Stimulated activated CD4-positive, alpha-beta T cell treated with anti-CD3 and anti-CD28 coated beads, TNF-alpha, amount 100 ng/mL, for 48 hours (primary cell): Measurements from ENCODE around the gene AGGF1.
A peak's percentile ranks its signal among the peaks of the same experiment; 100 is the strongest.
"Not testable (repeated sequence)": the region's sequence is repeated elsewhere in the genome, so short reads cannot be mapped to it uniquely, and the experiment has no call there.

Source experiments
- DNase-seq, 3 donors: peaks; one replicate each; pipeline ENCODE4 v3.0.0-alpha.2; 2020; ENCODE audit warnings: low read depth in 3 of 3

The AGGF1 gene

DNA sequence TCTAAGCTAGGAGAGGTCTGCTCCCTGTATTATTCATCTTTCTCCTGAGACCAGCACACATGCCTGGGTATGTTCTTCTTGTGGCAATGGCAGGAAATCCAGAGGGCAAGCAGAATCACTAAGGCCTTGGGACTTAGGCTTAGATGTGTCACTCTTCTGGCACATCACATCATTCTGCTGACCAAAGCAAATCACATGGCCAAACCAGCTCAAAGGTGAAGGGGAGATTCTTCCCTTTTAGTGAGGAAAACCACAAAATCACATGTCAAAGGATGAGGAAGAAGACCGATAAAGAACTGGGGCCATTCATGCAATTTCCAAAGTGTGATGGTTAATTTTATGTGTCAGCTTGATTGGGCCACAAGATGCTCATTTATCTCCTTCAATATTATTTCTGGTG, 5.7 kb upstream of the AGGF1 start:
- DNase-seq: no peak

DNA sequence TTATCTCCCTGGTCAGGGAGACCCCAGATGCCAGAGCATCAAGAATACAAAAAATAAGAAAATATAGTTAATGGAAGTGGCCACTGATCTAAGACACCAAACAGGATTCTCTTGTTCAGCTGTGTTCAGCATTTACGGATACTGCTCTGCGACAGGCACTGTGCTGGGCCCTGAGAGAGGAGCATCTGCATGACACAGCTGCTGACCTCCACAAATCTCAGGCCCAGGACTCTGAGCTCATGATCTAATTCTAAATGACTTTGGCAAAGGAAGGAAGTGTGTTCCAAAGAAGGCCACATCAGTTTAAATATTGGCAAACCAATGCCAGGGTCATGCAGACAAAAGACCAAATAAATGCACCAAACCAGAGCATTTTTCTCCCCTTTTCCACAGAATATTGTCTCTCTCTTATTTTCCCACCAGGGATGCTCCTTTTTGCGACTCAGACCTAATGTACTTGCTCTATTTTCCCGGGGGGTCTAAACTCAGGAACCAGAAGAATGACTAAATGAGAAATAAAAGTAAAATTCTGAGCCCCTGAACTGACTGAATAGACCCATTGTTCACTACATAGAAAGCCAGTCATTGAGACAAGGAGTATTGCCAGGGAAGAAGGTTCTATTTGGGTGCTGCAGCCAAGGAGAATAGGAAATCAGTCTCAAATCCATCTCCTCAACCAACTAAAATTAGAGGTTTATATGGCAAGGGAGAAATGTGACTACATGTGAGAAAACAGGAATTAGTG, 1.4 kb upstream of the AGGF1 start:
- no peak for DNase-seq

DNA sequence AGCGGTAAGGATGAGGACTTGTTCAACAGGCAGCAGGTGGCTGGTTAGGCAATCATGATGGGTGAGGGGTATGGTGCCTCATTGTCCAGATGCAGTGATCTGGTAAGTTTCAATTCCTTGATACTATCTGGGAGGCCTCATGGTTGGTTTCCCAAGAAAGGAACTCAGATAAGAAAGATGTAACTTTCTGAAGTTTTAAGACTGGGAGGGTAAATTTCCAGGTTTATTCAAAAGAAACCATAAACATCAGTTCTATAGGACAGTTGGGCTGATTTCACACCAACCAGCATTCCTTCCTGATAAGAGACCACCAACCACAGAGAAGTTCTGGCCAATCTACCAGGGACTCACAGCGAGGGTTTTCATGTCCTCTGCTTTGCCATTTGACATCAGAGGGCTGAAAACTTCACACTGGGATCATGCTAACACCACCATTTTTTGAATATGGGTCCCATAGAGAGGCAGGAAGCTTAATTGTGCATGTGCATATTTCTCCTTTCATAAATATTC, 773 bp upstream of the AGGF1 start:
- DNase-seq: no peak

DNA sequence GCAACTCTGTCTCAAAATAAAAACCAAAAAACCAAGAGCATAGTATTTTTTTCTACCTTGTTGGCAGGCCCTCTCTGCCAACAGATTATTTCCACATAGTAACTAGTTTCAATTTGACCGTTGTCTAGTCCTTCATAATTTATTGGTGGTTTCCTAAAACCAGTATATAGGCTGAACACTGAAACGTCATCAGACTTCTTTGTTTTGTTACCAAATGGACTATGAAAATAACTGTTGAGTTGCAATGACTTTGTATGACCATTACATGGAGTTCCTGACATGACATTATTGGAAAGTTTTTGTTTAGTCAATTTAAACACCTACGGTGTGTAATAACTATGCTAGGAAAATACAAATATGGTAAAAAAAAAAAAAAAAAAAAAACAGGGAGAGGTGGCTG, 1.7 kb downstream of the AGGF1 start:
- DNase-seq: no peak

DNA sequence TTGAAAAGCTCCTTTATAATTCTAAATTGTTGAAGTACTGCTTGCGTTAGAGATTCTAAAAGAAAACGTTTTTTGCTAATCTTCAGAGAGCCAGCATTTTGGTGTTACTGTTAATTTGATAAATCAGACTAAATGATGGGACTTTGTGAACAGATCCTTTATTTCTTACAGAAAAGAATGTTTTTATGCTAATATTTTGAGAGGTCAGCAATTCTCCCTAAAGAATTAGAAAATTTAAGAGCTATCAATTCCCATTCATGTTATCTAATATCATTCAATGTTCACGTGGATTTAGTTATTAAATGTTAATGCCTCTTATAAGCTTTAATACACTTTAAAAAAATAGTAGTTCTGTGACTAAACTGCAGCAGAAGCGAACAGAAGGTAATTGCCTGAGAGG, 2.4 kb downstream of the AGGF1 start:
- no peak for DNase-seq

DNA sequence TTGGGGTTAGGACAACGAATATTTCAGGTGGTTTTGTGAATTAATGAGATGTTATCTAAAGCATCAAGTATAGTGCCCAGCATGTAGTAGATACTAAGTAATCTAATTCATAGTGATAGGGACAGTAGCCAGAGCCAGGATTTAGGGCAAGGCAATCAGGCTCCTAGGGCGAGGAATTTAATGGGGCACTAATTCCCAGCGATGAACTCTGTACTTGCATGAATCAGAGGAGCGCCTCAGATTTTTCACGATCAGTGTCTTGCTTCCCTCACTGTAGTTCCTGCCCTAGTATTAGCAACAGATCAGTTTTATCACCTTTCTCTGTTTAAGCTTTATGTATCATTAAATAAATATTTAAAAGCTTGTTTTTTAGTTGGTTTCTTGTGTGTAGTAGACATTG, 3.1 kb downstream of the AGGF1 start:
- DNase-seq: no peak

DNA sequence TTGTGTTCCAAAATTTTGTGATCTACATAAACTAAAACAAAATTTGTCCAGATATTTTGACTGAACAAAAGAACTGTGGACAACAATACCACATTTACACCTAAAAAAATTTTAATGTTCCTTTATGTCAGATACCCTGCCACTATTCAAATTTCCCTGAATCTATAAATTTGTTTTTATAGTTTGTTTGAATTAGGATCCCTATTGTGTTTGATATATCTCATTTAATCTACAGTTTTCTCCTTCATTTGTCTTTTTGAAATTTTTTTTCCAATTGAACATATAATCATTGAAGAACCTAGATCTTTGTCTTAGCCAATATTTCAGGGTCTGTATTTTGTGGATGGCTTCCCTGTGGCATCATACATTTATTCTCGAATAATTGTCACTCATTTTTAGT, 5.7 kb downstream of the AGGF1 start:
- no peak for DNase-seq

DNA sequence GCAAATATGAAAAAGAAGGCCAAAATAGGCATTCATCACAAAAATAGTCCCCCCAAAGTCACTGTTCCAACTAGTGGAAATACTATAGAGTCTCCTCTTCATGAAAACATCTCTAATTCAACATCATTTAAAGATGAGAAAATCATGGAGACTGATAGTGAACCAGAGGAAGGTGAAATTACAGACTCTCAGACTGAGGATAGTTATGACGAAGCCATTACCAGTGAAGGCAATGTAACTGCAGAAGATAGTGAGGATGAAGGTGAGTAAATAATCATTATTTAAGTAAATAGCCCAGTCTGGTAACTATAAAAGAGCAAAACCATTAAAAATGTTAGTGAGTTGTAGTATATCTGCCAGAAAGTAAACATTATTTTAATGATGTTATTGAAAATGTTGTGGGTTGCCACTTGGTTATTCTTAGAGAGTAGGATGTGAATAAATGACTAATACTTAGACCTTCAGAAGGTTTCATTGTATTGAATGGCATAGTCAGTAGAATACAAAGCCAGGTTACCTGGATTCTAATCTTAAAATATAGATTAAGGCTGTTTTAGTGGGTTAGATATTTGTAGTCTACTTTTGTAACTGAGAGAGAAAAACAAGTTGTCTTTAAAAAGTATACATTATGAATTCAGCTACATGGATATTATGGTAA, 16.3 kb downstream of the AGGF1 start:
- no peak for DNase-seq

DNA sequence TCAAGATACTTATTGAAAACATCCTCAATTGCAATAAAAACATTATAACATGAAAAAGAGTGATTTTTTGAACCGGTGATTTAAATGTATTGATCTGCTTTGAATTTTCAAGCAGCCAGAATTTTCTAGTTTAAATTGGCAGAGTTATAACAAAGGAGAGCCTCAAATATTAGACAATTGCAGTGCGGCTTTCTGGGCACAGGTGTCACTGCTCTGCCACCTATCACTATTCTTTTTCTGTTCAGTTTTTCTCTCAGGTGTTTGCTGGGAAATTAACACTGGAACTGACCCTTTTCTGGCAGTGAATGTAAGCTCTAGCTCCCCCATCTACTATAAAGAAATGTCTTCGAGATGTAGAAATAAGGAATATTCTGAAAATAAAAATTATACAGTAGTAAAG, 33.8 kb downstream of the AGGF1 start:
- DNase-seq: no peak

DNA sequence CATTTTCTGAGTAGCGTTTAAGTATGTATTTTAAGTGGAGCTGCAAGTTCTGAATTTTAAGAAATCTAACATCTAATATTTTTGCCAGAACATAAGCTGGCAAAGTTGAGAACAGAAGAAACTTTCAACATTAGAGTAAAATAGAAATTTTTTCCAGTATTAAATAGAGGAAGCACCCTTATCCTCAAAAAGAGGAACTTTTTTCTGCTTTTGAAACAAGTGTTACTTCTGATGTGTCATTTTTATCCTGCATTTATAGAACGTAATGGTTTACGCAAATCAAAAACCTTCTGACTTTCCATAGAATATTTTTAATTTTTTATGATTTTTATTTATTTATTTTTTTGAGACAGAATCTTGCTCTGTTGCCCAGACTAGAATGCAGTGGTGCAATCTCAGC, 35.1 kb downstream of the AGGF1 start:
- DNase-seq: no peak

DNA sequence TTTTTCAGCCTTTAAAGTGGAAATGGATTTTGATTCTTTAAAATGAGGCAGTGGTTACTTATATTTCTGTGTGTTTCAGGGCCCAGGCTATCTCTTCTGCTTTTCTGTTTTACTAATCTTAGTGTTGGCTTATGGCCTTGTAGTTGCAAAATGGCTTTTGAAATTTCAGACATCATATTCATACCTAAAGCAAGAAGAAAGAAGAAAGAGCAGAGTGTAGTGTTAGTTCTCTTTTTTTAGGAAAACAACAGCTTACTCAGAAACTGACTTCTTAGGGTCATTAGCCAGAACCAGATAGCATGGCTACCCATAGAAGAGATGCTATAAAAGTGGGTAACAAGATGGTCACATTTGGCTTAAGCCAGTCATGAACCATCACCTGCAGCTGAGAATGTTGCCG, 36.0 kb downstream of the AGGF1 start:
- DNase-seq: no peak

DNA sequence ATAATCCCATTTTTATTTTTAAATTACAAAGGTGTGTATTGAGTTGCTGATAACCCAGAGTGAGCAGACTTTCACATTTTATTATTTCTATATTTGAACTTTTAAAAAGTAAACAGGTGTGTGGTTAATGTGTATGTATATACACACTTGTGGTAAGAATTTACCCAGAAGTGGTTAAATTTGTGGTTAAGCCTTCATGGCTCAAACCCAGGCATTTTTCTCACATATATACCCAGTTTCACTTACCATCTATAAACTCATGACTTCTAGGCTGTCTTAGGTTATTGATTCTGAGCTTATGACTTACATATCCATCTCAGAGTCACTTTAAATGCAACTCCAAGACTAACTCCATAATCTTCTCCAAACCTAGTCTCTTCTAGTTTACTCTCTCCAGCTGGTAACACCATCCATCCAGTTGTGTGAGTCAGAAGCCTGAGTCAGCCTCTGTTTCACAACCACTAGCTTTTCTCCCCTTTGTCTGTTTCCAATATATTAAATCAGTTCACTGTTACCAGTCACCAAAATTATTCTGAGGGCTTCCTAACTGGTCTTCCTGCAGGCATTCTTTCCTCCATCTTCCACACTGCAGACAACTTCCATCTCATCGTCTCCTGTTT, 36.7 kb downstream of the AGGF1 start:
- no peak for DNase-seq

DNA sequence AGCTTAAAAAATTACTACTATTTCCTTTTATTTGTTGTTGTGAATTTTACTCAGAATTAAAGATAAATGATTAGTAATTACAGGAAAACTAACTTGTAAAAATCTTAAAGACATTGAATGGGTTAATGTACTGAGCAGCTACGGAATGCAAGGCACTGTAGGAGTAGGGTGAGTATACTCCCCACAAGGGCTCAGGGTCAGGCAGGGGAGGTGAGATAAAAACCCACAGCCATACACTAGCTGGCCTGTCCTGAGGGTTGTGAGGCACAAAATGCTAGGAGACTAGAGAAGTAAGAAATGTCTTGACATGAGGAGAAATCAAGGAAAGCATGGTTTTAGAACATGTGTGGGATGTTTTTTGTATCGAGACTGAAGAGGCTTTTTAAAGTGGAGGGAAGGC, 43.5 kb downstream of the AGGF1 start:
- no peak for DNase-seq

DNA sequence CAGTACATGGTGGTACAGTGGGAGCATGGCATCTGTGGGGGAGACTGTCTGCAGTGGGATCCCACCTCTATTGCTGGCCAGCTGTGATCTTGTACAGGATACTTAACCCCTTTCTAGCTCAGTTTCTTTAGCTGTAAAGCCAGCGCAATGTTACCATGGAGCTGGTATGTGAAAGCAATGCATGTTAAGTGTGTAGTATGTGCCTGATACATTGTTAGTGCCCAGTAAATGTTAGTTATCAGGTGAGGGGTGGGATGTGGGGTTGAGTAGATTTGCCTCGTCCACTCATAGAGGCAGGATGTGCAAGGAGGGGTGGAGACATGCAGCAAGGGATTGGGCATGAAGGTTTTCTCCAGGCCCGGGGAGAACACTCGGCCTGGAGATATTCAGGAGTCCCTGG, 44.5 kb downstream of the AGGF1 start:
- DNase-seq: no peak

DNA sequence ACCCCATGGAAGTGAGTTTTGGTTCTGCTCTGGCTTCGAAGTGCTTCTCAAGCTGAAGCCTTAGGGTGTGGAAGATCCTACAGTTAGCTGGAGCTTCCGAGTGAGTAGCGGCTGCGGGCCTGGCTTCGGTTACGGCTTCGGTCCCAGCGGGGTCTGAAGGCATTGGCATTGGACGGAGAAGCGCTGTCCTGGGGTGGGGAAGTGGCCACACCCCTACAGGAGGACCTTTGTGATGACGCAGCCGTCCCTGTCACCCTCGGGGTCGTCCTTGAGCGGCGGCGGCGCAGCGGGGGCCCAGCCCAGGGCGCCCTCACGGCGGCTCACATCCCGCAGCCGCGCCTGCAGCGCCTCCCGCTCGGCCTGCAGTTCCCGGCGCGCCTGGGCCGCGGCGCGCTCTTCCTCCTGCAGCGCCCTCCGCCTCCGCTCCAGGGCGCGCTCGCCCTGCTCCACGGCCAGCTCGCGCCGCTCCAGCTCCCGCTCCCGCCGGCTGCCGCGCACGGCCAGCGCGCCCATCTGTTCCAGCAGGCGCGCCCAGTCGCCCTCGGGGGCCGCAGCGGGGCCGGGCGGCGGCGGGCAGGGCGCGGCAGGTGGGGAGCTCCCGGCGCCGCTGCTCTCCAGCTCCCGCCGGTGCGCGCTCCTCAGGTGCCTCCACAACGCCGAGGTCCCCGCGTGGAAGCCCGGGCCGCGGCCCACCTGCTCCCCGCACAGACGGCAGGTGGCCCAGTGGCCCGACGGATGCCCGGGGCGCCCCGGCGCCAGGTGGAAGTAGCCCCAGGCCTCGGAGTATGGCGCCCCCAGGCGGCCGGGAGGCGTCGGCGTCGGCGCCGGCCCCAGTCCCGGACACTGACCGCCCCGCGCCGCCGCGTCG, 47.0 kb downstream of the AGGF1 start:
- peak in 2 of 3 donors; percentile 35 to 56 for DNase-seq

DNA sequence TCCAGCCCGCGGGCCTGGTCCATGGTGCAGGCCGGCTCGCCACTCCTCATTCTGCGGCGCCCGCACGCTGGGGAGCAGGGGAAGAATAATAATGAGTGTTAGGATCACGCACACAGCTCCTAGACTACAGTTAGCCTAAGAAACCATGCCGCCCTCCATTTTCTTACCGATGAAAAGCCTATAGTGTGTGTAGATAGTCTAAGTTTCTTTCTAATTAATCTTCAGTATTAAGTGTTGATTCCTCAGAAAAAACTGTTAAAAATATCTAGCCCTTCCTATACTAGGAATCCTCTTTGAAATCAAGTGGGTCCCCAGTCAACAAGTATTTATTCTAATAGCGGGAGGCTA, 47.6 kb downstream of the AGGF1 start:
- no peak for DNase-seq

DNA sequence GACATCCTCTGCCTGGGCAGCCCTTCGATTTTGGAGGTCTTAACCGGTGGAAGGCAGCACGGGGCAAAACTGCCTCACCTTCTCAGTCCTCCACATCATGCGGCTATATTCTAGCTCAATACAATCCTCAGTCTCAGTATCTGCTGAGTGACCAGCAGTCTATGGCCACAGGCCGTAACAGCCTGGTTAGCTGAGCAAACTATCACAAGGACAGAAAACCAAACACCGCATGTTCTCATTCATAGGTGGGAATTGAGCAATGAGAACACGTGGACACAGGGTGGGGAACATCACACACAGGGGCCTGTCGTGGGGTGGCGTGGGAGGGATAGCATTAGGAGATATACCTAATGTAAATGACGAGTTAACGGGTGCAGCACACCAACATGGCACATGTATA, 50.3 kb downstream of the AGGF1 start:
- DNase-seq: not testable (repeated sequence)

DNA sequence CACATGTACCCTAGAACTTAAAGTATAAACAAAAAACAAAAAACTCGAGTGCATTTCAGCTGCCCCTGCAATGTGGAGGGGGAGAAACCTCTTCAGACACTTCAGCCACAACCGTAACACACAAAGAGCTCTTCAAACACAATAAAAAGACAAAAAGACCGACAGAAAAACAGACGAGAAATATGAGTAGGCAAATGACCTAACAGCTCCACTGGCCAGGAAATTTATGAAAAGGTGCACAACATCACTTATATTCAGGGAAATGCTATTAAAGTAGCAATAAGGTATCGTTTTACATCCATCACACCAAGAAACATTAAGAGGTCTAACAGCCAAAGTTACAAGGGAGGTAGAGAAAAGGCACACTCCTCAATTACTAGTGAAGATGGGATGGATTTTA, 50.7 kb downstream of the AGGF1 start:
- no peak for DNase-seq

DNA sequence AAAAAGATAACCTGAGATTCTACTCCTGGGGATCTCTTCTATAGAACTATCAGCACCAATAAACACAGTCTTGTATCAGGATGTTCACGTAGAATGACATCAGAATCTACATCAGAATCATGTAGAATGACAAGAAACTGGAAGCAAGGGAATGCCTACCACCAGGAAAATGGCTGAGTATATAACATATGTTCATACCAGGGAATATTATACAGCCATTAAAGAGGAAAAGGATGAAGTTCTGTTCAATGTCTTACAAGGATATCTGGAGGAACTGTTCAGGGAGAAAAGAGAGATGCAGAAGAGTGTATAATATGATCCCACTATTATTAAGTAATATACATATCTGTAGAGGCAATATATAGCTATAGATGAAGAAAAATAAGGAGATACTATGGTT, 52.1 kb downstream of the AGGF1 start:
- no peak for DNase-seq

DNA sequence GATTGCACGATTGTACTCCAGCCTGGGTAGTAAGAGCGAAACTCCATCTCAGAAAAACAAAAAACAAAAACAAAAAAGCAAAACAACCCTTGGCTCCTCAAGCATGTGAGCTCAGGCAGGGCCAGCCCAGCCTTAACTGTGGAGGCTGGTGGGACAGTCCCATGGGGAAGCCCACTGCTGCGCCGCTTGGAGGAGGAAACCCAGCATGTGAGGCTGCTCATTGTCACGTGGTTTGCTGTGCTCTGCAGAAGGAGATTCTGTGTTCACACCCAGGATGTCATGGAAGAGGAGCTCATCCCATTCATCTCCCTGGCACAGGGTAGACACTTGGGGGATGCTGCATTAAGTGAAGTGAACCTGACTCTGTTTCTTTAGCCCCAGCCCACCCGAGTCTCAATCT, 52.9 kb downstream of the AGGF1 start:
- no peak for DNase-seq

DNA sequence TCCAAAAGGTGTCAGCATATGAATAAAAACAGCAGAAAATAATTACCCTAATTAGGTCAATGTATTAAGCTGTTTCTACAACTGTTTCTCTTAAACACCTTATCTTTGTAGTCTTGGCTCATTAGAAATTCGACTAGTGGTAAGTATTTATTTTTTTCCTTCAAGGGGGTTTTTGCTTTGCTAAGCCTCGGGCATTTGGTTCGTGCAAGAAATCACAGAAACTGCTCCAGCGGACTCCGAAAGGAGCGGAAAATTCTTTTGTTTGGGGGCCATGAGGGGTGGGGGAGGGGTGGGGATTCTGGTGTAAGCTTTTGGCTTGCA, 56.1 kb downstream of the AGGF1 start:
- DNase-seq: no peak

DNA sequence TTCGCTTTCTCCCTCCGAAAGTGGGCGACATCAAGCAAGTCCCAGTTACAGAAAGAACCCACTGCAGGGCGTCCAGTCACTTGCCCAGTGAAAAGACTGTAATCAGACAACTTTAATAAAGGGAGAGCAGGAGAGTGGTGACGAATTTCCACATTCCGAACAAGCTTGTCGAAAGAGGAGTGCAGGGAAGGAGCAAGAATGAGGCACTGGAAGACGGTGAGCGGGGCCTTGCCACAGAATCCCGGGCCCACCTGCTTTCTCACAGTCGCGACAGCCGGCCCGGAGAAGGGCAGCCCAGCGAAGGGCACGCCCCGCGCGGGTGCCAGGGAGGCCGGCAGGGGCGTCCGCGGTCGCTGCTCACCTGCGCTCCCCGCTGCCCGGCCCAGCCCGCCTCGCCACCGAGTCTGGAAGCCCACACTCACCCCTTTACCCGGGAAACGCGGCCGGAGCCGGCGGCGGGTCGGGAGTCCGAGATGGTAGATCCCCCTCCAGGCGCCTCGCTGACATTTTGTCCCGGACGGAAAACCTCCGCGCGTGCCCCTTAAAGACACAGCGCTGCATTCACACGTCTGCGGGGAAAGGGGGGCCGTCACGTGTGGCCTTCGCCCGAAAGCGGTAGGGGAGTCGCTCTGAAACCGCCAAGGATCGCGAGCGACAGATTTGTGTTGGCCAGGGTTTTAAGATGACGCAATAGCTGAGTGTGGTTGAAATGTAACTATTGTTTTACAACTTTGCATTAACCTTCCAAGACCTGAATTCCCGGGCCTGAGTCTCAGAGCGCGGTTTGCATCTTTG, 56.7 kb downstream of the AGGF1 start, which contains the start of gene ZBED3:
Gene ZBED3 (minus strand): TSS at position 597 of the 795 bp plus-strand sequence. CDS start 9,407 bp downstream, outside the sequence.
- peak in 1 of 3 donors; percentile 8 for DNase-seq
